ENCODE data around the gene GPR108.
"Not testable (repeated sequence)": the region's sequence is repeated elsewhere in the genome, so short reads cannot be mapped to it uniquely, and the experiment has no call there.

The GPR108 gene

GRCh38 chr19:6737284-6737872, at the start of gene GPR108:
TSS of gene GPR108 (minus strand) at chr19:6737580. CDS start at chr19:6737576, 4 bp downstream.
- peak within 1 kb of the TSS; percentile 96 for H3K4me3 Mint-ChIP-seq
- H3K9me3 Mint-ChIP-seq: no peaks in the 10 kb centered on the region
- H3K4me1 Mint-ChIP-seq: peaks cover 69% of the 10 kb centered on the region
- H3K27me3 Mint-ChIP-seq (ENCODE audit: low read depth, poor library complexity): no peaks in the 10 kb centered on the region
- TF ChIP-seq, protein P1, sequence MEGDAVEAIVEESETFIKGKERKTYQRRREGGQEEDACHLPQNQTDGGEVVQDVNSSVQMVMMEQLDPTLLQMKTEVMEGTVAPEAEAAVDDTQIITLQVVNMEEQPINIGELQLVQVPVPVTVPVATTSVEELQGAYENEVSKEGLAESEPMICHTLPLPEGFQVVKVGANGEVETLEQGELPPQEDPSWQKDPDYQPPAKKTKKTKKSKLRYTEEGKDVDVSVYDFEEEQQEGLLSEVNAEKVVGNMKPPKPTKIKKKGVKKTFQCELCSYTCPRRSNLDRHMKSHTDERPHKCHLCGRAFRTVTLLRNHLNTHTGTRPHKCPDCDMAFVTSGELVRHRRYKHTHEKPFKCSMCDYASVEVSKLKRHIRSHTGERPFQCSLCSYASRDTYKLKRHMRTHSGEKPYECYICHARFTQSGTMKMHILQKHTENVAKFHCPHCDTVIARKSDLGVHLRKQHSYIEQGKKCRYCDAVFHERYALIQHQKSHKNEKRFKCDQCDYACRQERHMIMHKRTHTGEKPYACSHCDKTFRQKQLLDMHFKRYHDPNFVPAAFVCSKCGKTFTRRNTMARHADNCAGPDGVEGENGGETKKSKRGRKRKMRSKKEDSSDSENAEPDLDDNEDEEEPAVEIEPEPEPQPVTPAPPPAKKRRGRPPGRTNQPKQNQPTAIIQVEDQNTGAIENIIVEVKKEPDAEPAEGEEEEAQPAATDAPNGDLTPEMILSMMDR (IDR thresholded peaks at IDR 0.05): no peak
- DNase-seq: peak; percentile 99
- H3K27ac Mint-ChIP-seq: peak within 1 kb of the TSS; percentile 98
- peaks cover 11% of the 10 kb centered on the region for H3K36me3 Mint-ChIP-seq (ENCODE audit: low read depth)

DNA sequence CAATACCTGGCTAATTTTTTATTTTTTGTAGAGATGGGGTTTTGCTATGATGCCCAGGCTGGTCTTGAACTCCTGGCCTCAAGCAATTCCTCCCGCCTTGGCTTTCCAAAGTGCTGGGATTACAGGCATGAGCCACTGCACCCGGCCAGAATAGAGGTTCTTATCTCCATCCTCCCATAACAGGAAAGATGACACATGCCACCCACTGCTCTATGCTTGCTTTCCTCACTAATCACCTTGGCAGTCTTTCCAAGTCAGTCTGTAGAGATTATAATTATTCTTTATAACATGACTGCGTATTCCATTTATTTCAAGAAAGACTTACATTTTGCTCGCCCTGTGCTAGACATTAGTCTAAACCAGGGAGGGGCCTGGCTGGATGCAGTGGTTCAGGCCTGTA, 41.8 kb upstream of the GPR108 start:
- peaks cover 21% of the 10 kb centered on the region for H3K9me3 Mint-ChIP-seq
- no peaks in the 10 kb centered on the region for H3K4me1 Mint-ChIP-seq
- H3K27me3 Mint-ChIP-seq (ENCODE audit: low read depth, poor library complexity): peaks cover 14% of the 10 kb centered on the region
- TF ChIP-seq, protein P1 (IDR thresholded peaks at IDR 0.05): no peak
- H3K4me3 Mint-ChIP-seq: no peak overlapping the region
- no peaks in the 10 kb centered on the region for H3K36me3 Mint-ChIP-seq (ENCODE audit: low read depth)
- no peak overlapping the region for H3K27ac Mint-ChIP-seq
- no peak for DNase-seq

DNA sequence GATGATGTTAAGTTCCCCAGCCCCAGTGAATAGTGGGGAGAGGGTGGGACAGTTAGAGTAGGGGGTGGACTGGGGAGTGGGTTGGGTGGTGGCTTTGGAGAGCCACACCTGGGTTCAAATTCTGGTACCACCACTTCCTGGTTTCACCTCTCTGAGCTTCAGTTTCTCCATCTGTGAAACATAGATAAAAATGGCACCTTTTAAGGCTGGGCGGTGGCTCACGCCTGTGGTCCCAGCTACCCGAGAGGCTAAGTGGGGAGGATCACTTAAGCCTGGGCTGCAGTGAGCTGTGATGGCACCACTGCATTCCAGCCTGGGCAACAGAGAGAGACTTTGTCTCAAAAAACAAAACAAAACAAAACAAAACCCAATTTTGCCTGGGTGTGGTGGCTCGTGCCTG, 41.0 kb upstream of the GPR108 start:
- Mint-ChIP-seq H3K36me3 (ENCODE audit: low read depth) (no peaks in the 10 kb centered on the region), H3K4me3 (no peak overlapping the region), H3K27ac (no peak overlapping the region), H3K27me3 (ENCODE audit: low read depth, poor library complexity) (peaks cover 14% of the 10 kb centered on the region), H3K4me1 (no peaks in the 10 kb centered on the region), H3K9me3 (peaks cover 18% of the 10 kb centered on the region)
- DNase-seq: no peak
- TF ChIP-seq, protein P1 (IDR thresholded peaks at IDR 0.05): no peak

DNA sequence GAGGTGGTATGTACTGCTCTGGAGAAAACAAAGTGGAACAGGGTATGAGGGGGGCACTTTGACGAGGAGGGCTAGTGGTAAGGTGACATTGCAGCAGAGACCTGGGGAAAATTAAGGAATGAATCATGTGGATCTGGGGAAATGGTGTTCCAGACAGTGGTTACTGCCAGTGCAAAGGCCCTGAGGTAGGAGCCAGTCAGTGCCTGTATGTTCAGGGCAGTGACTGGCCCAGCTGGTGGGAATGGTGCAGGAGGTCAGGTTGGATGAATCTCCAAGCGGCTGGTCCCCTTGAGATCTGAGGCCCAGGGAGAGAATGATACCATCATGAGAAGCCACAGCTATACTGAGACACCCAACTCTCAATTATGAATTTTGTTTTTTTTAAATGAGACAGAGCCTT, 40.1 kb upstream of the GPR108 start:
- no peaks in the 10 kb centered on the region for H3K4me1 Mint-ChIP-seq
- no peak overlapping the region for H3K4me3 Mint-ChIP-seq
- H3K9me3 Mint-ChIP-seq: peaks cover 18% of the 10 kb centered on the region
- no peak overlapping the region for H3K27ac Mint-ChIP-seq
- TF ChIP-seq, protein P1 (IDR thresholded peaks at IDR 0.05): no peak
- peaks cover 14% of the 10 kb centered on the region for H3K27me3 Mint-ChIP-seq (ENCODE audit: low read depth, poor library complexity)
- H3K36me3 Mint-ChIP-seq (ENCODE audit: low read depth): no peaks in the 10 kb centered on the region
- no peak for DNase-seq

DNA sequence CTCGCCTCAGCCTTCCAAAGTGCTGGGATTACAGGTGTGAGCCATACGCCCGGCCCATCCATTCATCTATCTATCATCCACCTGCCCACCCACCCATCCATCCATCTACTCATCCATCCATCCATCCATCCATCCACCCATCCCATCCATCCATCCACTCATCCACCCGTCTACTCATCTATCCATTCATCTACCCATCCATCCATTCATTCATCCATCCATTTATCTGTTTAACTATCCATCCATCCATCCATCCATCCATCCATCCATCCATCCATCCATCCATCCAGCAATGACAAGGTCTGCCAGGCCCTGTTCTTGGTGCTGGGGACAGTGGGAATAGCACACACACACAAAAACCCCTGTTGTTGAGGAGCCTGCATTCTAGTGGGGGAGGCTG, 39.6 kb upstream of the GPR108 start:
- Mint-ChIP-seq H3K4me3 (no peak overlapping the region), H3K9me3 (peaks cover 18% of the 10 kb centered on the region), H3K27me3 (ENCODE audit: low read depth, poor library complexity) (peaks cover 17% of the 10 kb centered on the region), H3K36me3 (ENCODE audit: low read depth) (no peaks in the 10 kb centered on the region), H3K27ac (no peak overlapping the region), H3K4me1 (no peaks in the 10 kb centered on the region)
- DNase-seq: no peak
- TF ChIP-seq, protein P1 (IDR thresholded peaks at IDR 0.05): no peak

DNA sequence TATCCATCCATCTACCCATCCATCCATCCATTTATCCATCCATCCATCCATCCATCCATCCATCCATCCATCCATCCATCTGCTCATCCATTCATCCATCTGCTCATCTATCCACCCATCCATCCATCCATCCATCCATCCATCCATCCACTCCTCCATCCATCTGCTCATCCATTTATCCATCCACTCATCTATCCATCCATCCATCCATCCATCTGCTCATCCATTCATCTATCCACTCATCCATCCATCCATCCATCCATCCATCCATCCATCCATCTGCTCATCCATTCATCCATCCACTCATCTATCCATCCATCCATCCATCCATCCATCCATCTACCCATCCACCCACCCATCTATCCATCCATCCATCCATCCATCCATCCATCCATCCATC, 38.7 kb upstream of the GPR108 start:
- not testable (repeated sequence) for H3K27ac Mint-ChIP-seq; DNase-seq; H3K4me1 Mint-ChIP-seq; H3K36me3 Mint-ChIP-seq (ENCODE audit: low read depth)
- Mint-ChIP-seq H3K27me3 (ENCODE audit: low read depth, poor library complexity) (peaks cover 15% of the 10 kb centered on the region), H3K4me3 (peak overlapping the region; percentile 8), H3K9me3 (peaks cover 22% of the 10 kb centered on the region)

Measured in nephron progenitor cell (in vitro differentiated cells).